Chondrocyte (in vitro differentiated cells): ENCODE results near the gene GTF2H3. TPM values are rescaled to one million over a fixed set of nuclear protein-coding genes. Genes with fewer than 3 reads are reported as not detected.
"Not testable (repeated sequence)": the region's sequence is repeated elsewhere in the genome, so short reads cannot be mapped to it uniquely, and the experiment has no call there.

Experiments used
- DNase-seq: peaks from one replicate; pipeline ENCODE4 v3.0.0; 2021; ENCODE audit warnings: mixed read lengths, low spot score
- H3K27ac Mint-ChIP-seq: one replicate; pipeline ENCODE4 v1.8.0; 2021; ENCODE audit warnings: mild to moderate bottlenecking, moderate library complexity, mixed read lengths; ENCODE audit not compliant: unreplicated experiment
- H3K27me3 Mint-ChIP-seq: 2 replicates; pipeline ENCODE4 v1.8.0; 2021; ENCODE audit warnings: low read depth, mixed read lengths
- H3K36me3 Mint-ChIP-seq: 2 replicates; pipeline ENCODE4 v1.8.0; 2021; ENCODE audit warnings: low read depth, mixed read lengths
- H3K4me1 Mint-ChIP-seq: 2 replicates; pipeline ENCODE4 v1.8.0; 2021; ENCODE audit warnings: low read depth, mild to moderate bottlenecking, mixed read lengths
- H3K4me3 Mint-ChIP-seq: one replicate; pipeline ENCODE4 v1.8.0; 2021; ENCODE audit warnings: mild to moderate bottlenecking, moderate library complexity, mixed read lengths; ENCODE audit not compliant: unreplicated experiment
- H3K9me3 Mint-ChIP-seq: 2 replicates; pipeline ENCODE4 v1.8.0; 2021; ENCODE audit warnings: low read depth, mixed read lengths
- CTCF ChIP-seq: fragments of 200-600 bp; sonication (generic); IDR thresholded peaks from 2 replicates; pipeline ENCODE4 v1.5.0; 2021; ENCODE audit warnings: antibody characterized with exemption, mild to moderate bottlenecking, moderate library complexity
- total RNA-seq: library from RNA; stranded (reverse); gene quantifications from 3 replicates; pipeline ENCODE4 v1.2.1, GENCODE V29; 2021

Gene GTF2H3
- total RNA-seq, 1 donor from 2014 or later, result 28.8 TPM

DNA sequence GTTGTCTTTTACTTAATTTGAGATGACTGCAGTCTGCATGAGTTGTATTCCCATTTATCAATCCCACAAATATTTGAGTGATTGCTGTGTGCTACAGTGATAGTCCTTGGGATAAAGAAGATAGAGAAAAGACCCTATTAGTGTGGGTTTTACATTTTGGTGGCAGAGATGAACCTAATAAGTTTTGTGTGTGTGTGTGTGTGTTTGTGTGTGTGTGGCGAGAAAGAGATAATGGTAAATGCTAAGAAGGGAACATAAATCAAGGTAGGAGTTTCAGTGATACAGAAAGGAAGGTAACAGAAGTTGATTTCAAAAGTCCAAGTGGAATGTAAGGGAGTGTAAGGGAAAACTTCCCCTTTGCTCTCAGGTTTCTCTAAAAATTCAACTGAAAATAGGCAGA is 34.3 kb upstream of the GTF2H3 start:
- H3K4me3 Mint-ChIP-seq, result no peak overlapping the region
- H3K27ac Mint-ChIP-seq, result peak overlapping the region; percentile 4
- DNase-seq, result no peak
- TF ChIP-seq CTCF, result no peak
- H3K36me3 Mint-ChIP-seq, result peaks cover 14% of the 10 kb centered on the region
- H3K9me3 Mint-ChIP-seq, result no peaks in the 10 kb centered on the region
- no peaks in the 10 kb centered on the region for H3K27me3 Mint-ChIP-seq
- peaks cover 32% of the 10 kb centered on the region for H3K4me1 Mint-ChIP-seq

- Mint-ChIP-seq H3K36me3 (peaks cover 14% of the 10 kb centered on the region), H3K4me1 (peaks cover 34% of the 10 kb centered on the region), H3K27me3 (no peaks in the 10 kb centered on the region), H3K27ac (no peak overlapping the region), H3K4me3 (peak overlapping the region; percentile 17), H3K9me3 (no peaks in the 10 kb centered on the region)
- no peak for DNase-seq
- no peak for TF ChIP-seq CTCF
Observed at GRCh38 chr12:123599721-123600120, 33.9 kb upstream of the GTF2H3 start.

DNA sequence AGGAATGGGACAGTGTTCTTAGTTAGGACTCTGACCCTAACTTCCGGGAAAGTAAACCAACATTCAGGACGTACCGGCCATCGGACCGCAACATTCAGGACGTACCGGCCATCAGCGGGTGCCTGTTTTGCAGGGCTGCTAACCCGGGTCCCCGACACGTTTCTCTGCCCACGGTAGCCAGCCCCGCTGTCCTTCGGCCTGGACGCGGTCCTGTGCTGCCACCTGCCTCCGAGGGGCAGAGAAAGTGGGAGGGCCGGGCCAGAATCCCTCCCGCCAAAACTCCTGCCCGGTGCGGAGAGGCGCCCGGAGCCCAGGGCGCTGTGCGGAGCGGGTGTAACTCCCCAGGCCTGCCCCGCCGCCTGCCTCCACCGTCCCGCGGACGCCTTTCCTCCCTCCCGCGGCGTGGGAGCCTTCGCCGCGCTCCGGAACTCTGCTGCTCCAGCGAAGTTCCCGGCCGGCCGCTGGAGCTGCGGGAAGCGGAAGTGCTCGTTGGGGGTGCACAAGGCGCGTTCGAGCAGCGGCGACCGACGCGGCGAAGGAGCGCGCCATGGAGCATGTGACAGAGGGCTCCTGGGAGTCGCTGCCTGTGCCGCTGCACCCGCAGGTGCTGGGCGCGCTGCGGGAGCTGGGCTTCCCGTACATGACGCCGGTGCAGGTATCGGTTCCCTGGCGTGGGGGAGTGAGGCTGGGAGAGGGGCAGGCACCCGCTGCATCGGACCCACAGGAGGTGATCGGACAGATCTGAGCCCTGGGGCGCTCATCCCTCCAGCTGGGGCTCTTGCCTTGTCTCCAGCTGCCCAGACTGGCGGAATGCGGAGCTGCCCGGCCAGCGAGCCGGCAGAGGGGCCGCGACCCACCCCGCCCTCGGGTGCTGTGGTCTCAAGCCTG is 31.8 kb upstream of the GTF2H3 start, which contains the start of gene DDX55:
TSS of gene DDX55 (plus strand) at position 498 of the 888 bp plus-strand sequence. CDS start at position 548, 50 bp downstream.
- peak within 1 kb of the TSS; percentile 97 for H3K4me3 Mint-ChIP-seq
- DNase-seq, result peak; percentile 94
- no peaks in the 10 kb centered on the region for H3K9me3 Mint-ChIP-seq
- TF ChIP-seq CTCF, result peak; percentile 85
- H3K4me1 Mint-ChIP-seq, result peaks cover 28% of the 10 kb centered on the region
- H3K27ac Mint-ChIP-seq, result peak within 1 kb of the TSS; percentile 98
- no peaks in the 10 kb centered on the region for H3K27me3 Mint-ChIP-seq
- H3K36me3 Mint-ChIP-seq, result peaks cover 9% of the 10 kb centered on the region

GRCh38 chr12:123602651-123603195 is 30.9 kb upstream of the GTF2H3 start:
- peaks cover 28% of the 10 kb centered on the region for H3K4me1 Mint-ChIP-seq
- DNase-seq, result no peak
- H3K27ac Mint-ChIP-seq, result peak overlapping the region; percentile 98

DNA sequence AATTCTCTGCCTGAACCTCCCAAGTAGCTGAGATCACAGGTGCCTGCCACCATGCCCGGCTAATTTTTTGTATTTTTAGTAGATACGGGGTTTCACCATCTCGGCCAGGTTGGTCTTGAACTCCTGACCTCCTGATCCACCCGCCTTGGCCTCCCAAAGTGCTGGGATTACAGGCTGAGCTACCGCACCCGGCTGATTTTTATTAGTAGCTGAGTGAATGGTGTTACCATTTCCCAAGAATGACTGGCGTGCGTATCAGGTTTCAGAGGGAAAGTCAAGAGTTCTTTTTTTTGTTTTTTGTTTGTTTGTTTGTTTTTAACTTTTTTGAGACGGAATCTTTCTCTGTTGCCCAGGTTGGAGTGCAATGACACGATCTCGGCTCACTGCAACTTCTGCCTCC is 30.1 kb upstream of the GTF2H3 start:
- DNase-seq, H3K27ac Mint-ChIP-seq, H3K27me3 Mint-ChIP-seq, H3K9me3 Mint-ChIP-seq: not testable (repeated sequence)
- peaks cover 28% of the 10 kb centered on the region for H3K4me1 Mint-ChIP-seq
- peaks cover 14% of the 10 kb centered on the region for H3K36me3 Mint-ChIP-seq
- peak overlapping the region; percentile 9 for H3K4me3 Mint-ChIP-seq

More at GRCh38 chr12:123602651-123603195, 30.9 kb upstream of the GTF2H3 start:
- no peaks in the 10 kb centered on the region for H3K9me3 Mint-ChIP-seq
- peak overlapping the region; percentile 97 for H3K4me3 Mint-ChIP-seq
- peaks cover 9% of the 10 kb centered on the region for H3K36me3 Mint-ChIP-seq
- no peaks in the 10 kb centered on the region for H3K27me3 Mint-ChIP-seq
- TF ChIP-seq CTCF, result no peak
